ENCODE results near the gene BACH1.
A peak's percentile ranks its signal among the peaks of the same experiment; 100 is the strongest.
"Not testable (repeated sequence)": the region's sequence is repeated elsewhere in the genome, so short reads cannot be mapped to it uniquely, and the experiment has no call there.

The BACH1 gene

DNA sequence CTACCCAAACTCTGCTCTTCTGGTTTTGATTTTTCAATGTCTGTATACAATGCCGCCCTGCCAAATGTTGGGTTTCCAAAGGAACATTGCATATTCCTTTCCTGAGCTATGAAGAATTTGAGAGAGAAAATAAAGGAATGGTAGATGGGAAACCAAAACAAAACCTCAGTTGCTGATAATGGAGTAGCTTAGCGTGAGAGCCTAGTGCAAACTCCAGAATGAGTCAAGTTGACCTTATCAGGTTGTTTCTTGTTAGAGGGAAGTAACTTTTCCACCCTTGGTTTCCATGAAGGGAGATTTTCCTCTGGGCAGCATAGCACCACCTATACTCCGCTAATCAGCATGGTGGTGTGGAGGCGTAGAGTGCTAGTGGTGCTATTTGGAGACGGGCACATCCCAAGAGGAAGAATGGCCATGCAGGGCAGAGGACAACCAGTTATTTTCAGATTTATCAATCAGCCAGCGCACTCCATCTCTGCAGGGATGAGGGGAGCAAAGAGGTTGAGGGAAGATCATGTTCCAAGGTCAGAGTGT lies 51.6 kb downstream of the BACH1 start:
- no peak for DNase-seq

DNA sequence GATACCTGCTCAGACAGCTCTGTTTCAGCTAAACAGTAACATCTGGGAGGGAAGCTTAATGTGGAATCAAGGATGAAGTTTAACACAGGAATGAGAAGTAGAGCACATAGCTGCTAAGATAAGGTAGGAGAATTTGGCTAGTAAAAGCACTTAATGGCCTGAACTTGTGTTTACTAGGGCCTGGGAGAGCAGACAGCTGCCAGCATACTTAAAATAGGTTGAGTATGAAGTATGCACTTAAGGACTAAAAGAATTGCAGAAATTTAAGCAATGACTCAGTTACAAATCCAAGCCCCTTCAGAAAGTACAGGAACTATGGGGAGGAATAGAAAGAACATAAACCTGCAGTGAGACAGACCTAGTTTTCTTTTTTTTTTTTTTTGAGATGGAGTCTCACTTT lies 53.0 kb downstream of the BACH1 start:
- no peak for DNase-seq

DNA sequence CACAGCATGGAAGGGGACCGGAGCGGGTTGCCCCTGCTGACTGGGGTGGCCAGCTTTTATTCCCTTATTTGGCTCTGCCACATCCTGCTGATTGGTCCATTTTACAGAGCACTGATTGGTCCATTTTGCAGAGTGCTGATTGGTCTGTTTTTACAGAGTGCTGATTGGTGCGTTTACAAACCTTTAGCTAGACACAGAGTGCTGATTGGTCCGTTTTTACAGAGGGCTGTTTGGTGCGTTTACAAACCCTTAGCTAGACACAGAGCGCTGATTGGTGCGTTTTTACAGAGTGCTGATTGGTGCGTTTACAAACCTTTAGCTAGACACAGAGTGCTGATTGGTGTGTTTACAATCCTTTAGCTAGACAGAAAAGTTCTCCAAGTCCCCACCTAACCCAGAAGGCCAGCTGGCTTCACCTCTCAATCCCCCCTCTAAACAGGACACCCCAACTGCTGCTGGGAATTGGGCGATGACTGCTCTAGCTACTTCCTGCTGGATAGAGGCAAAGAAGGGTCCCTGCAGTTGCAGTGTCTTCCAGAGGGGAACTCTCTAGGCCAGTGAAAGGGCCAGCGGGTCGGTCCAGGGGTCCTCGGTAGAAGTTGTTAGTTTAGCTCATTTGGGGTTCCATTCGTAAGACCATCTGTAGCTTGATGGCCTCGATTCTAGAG lies 56.5 kb downstream of the BACH1 start:
- not testable (repeated sequence) for DNase-seq

DNA sequence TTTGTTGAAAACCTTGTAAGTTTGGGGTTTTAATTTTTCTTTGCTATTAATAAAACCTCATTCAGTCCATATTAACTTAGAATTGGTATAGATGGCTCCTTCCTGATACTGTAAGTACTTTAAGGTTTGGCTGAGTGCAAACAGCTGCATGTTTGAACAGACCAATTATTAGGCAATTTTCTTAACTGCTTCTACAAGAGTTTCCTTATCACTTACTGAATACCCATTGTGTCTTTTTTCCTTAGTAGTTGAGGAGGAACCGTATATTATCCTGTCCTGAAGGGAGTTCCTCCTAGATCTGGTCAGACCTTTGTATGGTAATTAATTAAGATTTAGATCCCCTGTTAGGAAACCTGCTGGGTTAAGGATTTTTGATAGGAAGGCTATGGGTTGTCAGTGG lies 57.6 kb downstream of the BACH1 start:
- DNase-seq = not testable (repeated sequence)

DNA sequence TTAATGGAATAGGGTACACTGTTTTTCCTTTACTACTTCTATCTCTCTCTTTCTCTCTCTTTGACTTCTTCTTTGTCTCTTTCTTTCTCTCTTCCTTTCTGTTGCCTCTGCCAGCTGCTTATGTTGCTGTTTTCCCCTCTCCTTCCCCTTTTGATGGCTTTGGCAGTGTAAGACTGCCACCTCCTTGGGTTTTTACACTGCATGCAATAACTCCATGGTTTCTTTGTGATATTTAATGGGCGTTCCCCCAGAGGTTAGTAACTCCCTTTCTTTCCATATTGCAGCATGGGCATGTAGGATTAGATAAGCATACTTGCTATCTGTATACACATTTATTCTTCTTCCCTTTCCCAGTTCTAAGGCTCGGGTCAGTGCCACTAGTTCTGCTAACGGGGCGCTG lies 58.1 kb downstream of the BACH1 start:
- DNase-seq = not testable (repeated sequence)

DNA sequence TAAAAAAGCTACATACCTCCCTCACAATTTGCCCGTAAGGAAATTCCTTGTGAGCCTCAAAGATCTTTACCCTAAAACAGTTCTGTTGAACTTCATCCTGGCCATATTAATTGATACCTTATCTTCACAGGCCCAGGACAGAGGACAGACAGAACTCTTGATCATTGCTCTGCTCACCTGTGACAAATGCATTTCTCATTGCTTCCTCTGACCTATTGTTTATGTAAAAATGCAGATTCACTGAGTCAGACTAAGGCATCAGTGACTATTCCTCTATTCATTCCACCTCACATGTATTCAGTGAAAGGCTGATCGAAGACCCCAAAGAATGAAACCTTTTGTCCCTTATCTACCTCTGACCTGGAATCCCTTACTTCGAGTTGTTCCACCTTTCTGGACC lies 61.0 kb downstream of the BACH1 start:
- DNase-seq = no peak

DNA sequence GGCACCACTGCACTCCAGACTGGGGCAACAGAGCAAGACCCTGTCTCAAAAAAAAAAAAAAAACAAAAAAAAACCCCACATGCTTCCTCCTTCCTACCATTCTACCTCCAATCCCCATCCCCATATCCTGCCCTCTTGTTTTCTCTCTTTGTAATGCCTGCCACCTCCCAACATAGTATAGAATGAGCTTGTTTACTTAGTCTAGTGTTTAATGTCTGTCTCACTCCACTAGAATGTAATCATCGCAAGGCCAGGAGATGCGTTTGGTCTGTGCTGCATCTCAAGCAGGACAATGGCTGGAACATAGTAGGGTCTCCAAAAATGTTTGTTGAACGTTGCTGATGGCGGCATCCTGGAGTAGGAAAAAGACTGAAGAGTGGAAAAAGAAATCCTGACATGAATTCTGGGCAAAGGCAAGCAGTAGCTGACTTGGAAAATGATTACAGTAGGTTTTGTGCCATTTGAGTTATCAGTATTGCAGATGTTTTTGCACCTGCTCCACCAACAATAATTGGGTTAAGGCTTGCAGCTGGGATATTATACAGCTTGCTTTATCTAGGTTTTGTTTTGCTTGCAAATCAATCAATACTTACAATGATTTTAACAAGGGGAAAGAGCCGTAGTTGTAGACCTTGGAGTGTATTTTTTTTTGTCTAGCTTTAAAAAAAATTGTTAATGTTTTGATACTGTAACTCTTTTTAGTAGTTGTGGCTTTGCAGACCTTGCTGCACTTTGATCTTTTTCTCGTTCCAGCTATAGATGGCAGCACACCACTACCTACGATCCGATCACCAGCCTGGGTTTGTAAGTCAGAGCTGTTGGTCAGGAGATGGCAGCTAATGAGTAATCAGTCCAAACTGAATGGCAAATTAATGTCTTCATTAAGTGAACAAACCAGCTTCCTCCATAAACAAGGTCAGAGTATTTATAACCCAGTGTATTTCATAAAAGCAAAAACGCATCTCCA lies 62.4 kb downstream of the BACH1 start:
- no peak for DNase-seq

DNA sequence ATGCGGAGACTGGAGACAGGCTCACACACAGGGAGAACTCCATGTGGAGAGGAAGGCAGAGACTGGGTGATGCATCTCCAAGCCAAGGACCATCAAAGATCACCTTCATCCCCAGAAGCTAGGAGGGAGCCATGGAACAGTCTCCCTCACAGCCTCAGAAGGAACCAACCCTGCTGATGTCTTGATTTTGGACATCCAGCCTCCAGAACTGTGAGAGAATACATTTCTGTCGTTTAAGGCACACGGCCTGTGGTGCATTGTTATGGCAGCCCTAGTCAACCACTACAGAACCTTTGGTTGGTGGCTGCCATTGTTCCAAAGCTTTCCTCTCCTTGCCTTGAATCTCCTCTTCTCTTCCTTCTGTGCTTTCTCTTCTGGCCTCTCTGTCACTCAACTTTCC lies 64.0 kb downstream of the BACH1 start:
- no peak for DNase-seq

DNA sequence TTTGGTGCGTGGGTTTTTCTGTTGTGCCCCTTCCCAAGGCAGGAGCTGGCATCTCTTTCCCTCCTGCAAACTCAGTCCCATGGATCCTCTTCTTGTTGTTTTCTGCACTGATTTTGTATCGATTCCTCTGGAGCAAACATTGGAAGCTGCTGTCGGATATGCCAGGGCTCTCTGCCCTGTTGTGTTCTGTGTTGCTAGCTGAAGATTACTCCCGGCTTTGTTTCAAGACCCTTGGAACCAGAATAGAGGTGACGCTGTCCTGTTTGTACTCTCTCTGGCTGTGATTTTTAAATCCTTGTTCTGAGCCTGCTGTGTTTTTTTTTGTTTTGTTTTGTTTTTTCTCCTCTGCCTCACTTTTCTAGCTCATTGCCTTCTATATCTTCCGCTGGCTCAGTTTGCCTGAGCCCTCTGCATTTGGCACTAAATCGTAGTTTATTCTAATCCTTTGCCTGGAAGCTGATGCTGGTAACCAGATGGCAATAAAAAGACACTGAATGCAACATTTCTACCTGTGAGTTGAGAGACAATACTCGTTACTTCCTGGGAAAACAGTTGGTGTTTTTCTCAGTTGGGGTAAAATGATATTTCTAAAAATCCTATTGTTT lies 67.0 kb downstream of the BACH1 start:
- DNase-seq = no peak

DNA sequence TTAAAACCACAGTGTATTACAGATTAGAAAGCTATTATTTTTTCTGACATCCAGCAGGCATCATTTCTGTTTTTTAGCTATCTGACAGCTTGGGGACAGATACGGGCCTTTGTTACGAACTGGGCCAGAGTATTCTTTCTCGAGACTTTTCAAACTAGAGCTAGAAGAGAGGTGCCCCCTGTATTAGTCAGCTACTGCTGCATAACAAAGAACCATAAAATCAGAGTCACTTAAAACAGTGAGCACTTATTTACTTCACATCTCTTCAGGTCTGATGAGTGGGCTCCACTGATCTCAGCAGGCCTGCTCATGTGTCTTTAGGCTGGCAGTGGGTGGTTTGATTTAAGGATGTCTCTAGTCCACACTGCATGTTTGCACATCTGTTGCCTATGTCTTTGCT lies 67.8 kb downstream of the BACH1 start:
- no peak for DNase-seq

DNA sequence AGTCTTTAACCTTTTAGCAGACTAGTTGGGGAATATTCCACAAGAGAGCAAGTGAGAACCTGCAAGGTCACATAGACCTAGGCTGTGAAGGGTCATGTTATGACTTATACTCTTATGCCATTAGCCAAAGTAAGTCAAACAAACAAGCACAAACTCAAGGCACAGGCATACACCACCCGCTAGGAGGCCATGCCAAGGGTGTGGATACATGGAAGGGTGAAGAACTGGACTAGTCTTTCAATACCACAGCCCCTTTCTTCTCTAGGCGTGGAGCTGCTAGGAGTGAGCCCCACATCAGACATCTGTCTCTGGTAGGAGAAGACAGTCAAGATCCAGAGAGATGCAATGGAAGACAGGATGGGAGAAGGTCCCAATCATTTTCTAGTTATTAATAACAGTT lies 68.6 kb downstream of the BACH1 start:
- no peak for DNase-seq

DNA sequence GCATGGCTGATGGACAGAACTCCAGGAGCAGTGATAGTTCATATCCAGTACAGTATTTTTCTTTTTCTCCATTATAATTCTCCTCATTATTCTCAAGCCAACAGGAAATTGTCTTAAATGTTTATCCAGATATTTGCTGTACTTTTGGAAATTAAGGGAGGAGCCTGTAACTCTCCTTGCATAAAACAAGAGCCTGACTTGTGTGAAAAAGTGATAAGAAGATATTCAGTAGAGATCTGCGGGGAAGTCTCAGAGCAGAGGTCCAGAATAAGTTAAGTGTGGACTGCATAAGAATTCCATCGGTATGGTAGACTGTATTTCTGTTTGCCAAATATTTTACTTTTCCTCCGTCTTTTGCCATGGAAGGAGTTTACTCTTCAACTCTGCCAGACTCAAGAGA lies 70.2 kb downstream of the BACH1 start:
- DNase-seq = no peak

DNA sequence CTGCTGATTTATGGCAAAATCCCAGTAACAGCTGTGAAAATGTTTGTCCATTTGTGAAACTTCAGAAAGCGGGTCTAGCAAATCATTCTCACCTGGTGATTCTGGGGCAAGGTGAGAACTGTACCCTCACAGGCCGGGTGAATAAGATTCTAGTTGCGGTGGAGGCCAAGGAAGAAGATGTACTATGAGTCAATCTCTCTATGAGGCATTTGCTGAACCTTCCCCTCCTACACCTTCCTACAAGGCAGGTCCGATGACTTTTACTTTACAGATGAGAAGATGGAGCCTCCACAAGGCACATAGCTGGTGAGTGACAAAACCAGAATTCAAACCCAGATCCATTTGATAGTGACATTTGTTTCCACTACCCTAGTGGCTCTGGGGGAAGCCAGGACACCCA lies 72.7 kb downstream of the BACH1 start:
- DNase-seq = no peak

DNA sequence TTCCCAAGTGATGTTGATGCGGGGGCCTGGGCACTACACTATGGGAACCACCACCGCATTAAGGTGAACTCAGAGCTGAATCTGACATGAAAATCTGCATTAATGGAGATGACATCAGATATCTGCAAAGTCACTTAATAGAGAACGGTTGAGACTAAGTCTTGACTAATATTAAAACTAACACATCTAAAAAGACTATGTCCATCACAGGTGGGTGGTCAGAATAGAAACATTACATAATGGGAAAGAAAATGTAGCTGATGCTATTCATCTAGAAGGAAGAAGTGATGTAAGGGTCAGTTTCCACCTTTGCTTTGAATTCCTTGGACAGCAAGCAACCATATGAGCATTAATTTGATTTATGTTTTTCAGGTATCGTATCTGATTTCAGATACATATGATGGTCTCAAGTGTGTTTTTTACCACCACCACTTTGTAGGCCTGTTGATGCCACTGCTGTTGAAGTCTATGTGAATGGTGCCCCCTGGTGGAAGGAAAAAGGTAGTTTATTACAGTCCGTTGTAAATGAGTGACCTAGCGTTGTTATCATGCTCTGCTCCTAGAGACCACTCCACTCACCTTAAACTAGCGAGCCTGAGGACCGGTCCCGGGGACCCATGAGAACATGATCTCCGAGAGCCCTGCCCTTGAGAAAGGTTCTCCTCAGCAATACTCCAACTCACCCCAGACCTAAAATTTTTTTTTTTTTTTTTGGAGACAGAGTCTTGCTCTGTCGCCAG lies 73.5 kb downstream of the BACH1 start:
- peak; percentile 81 for DNase-seq

DNA sequence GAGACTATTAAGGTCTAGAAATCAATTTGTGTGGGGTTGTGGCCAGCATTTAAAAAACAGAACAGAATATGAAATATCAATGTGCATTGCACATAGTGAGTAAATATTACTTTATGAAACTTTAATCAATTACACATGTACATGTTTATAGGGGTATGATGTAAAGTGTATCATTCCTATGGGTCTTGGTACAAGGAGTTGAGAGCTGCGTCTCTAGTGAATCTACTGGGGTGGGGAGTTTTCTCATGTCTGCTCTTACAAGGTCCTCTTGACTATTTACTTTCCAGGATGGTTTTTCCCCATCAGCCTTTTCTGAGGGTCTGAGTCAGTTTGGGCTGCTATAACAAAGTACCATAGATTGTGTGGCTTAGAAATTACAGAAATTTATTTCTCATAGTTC lies 75.8 kb downstream of the BACH1 start:
- DNase-seq = no peak

DNA sequence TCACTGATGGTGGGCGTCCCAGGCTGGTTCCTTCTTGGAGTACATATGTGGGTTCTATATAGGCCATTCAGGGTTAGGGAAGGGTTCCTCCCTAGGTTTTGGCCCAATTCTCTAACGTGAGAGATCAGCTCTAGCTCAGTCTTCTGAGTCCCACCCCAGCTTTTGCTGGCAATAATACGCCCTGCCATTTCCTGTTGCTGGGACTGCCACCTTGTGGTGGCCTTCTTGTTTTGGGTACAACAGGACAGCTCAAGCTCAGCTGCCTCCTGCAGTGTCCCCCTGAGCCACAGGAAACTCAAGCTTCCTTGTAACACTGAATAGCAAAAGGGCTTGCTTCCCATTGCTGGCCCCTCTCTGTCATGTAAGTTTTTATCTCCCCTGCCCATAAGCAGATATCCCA lies 77.8 kb downstream of the BACH1 start:
- DNase-seq = peak; percentile 47

DNA sequence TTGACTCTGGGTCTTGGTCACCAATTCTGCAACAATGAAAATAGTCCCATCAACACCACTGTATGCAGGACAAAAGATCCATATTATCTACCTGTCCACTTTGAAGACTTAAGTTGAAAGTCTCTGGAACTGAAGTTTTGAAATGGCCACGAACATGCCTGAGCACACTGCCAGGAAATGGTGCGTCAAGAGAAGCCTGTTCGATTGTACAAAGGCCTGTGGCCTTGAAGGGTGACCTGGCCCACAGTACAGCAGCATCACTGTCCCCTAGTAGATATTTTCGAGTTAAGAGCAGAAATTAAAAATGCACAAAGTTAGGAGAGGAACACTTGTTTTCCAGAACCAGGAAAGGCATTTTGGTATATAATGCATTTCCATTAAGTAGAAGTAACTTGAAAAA lies 78.5 kb downstream of the BACH1 start:
- no peak for DNase-seq

DNA sequence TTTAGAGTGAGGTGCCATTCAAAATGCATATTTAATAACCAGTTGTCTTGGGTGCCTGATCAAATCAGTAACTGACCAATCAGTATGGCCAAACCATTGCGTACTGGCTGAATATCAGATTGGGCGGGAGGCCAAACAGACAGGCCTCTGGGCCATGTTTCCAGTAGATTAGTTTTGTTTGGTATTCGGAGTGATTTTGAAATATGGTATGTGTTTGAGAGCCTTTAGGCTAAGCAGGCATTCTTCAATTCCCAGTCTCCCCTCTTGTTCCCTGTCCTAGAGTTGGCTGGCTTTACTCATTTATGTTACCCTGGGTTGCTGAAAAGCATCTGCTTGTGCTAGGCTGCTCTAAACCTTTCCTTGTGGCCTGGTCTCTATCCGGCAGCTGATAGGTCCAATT lies 80.1 kb downstream of the BACH1 start:
- no peak for DNase-seq

DNA sequence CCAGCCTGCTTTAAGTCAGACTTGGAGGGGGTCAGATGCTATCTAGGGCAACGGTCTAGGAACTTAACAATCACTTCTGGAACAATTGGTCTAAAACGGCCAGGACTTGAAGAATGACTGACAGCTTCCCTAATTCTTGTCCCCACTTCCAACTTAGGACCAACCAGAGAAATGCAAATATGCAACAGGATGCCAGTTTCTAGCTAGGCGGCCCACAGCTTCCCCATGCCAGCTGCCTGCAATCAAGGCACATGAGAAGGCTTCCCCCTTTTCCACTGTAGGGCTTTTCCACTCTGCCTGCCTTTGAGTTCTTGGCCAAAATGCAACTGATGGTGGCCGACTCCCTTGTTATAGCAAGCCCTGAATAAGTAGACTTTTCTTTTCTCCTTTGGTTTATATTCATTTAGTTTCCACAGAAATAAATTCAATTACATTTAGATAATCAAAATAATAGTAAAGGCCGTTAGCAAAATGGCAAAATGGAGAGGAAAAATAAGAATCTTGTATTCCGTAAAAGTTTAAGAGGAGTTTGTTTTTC lies 80.9 kb downstream of the BACH1 start:
- no peak for DNase-seq

DNA sequence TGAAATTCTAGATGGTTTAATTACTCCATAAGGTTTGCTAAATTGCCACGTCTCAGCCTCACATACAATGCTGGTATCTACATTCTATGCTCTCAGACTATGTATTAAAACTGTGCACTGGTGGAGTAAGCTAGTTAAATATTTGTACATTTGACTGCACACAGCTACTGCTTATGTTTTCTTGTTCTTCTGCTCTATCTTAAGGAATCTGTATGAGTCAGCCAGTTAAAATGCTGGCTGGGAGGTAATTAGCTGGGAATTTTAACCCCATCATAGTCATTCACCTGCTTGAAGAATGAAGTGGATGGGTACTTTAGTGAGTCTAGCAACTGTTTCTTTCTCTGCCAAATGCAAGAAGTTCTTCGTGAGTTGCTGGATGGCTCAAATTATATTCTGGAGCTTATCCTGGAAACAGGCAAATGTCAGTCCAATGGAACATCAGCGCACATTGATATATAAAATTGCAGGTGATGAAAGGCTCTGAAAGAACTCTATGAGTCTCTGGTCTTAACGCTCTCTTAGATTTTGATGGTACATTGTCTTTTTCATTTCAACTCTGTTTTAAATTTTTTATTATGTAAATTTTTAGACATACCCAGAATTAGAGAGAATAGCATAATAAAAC lies 83.4 kb downstream of the BACH1 start:
- DNase-seq = no peak

DNA sequence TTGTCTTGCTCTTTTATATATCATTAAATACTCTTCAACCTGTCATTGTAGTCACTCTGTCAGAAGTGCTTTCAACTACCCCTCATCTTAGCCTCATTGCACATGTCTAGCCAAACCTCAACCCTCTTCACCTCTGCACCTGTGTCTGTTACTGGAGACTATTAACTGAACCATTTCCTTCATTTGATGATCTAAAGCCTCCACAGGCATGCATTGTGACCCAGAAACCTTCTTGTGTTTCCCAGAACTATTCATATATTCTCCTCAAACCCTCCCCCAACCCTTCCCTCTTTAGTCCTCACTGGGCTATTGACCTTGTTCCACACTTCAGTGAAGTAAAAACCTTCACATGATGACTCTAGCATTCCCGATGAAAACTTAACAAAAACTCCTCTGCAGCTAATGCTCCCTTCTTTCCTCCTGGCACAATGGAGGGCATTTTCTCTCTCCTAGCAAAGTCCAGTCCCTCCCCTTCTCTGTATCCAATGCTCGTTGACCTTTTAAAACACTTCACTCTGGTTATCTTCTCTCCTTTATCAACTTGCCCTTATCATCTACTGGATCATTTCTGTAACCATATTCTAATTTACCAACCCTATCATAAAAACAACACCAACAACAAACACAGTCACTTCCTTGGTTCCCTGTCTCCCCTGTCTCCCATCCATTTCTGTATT lies 86.1 kb downstream of the BACH1 start:
- DNase-seq = no peak

All from NCI-H1694 (cell line).